ENCODE results near the gene SPA17. TPM values are rescaled to one million over a fixed set of nuclear protein-coding genes. Genes with fewer than 3 reads are reported as not detected.

The SPA17 gene
- total RNA-seq, 1 donor from 2014 or later, result 4.8 TPM

DNA sequence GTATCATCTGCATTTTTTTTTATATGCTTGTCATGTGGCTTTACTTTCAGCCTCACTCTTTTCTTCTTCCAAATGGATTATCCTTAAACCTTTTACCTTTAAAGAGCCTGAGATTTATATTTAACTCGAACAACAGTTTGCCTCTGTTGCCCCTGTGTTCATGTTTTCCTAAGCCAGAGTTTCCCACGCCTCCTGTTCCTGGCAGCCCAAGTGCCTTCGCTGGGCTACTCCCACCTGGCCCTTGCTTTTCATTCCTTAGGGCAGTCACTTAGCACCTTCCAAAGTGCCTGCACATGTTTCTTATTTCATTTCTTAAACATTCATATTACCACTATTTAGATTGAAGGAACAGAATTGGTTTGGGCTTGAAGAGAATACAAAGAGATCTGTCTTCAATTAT is 37.8 kb upstream of the SPA17 start:
- ATAC-seq, result no peak
- H3K4me1 ChIP-seq, result no peaks in the 10 kb centered on the region

DNA sequence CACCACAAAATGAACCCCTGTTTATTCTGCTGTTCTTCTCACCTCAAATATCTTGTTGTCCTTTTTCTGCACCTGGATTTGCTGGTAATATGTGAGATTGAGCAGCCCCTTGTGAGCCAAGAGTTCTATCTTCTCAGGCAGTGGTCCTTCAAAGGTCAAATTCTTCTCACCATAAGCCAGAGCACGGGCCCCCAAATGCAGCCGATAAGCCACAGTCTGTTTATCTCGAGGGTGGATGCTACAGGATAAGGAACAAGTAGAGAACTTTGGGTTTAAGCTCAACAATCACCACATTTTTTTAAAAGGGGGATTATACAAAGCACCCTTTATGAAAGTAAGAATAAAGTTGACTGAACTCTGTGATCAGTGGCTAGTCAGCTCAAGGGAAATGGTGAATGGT is 35.2 kb upstream of the SPA17 start:
- H3K36me3 ChIP-seq, result peaks cover 60% of the 10 kb centered on the region
- DNase-seq (no peak), ATAC-seq (no peak)
- TF ChIP-seq, protein P1, sequence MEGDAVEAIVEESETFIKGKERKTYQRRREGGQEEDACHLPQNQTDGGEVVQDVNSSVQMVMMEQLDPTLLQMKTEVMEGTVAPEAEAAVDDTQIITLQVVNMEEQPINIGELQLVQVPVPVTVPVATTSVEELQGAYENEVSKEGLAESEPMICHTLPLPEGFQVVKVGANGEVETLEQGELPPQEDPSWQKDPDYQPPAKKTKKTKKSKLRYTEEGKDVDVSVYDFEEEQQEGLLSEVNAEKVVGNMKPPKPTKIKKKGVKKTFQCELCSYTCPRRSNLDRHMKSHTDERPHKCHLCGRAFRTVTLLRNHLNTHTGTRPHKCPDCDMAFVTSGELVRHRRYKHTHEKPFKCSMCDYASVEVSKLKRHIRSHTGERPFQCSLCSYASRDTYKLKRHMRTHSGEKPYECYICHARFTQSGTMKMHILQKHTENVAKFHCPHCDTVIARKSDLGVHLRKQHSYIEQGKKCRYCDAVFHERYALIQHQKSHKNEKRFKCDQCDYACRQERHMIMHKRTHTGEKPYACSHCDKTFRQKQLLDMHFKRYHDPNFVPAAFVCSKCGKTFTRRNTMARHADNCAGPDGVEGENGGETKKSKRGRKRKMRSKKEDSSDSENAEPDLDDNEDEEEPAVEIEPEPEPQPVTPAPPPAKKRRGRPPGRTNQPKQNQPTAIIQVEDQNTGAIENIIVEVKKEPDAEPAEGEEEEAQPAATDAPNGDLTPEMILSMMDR (IDR thresholded peaks at IDR 0.05), result no peak
- no peaks in the 10 kb centered on the region for H3K9me3 ChIP-seq
- intact Hi-C loops (cut with DNase I), result no loop called here
- no peak overlapping the region for H3K27ac ChIP-seq
- no peaks in the 10 kb centered on the region for H3K4me1 ChIP-seq
- H3K4me3 ChIP-seq, result no peak overlapping the region
- no peaks in the 10 kb centered on the region for H3K27me3 ChIP-seq

More for the DNA sequence above, 37.8 kb upstream of the SPA17 start:
- no peaks in the 10 kb centered on the region for H3K27me3 ChIP-seq
- no peak overlapping the region for H3K27ac ChIP-seq
- no peaks in the 10 kb centered on the region for H3K9me3 ChIP-seq
- DNase-seq, result no peak
- intact Hi-C loops (cut with DNase I), result no loop called here
- H3K4me3 ChIP-seq, result no peak overlapping the region
- peaks cover 86% of the 10 kb centered on the region for H3K36me3 ChIP-seq
- TF ChIP-seq, protein P1 (IDR thresholded peaks at IDR 0.05), result no peak

DNA sequence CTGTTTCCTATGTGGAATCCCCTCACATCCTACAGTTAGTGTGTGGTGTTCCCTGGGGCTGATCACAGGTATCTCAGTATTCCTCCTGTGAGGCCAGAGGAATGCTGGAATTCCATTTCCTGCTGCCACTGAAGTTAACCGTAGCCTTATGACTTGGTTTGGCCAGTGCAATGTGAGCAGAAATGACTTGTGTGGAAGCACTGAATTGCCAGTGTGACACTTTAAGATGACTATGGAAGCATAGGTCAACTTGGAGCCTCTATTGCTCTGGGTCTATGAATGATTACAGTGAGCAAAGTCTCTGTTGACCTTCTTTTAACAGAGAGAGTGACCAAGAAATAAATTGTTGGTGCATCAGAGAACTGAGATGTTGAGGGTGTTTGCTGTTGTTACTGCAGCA is 34.5 kb upstream of the SPA17 start:
- Histone ChIP-seq H3K4me1 (no peaks in the 10 kb centered on the region), H3K27ac (no peak overlapping the region), H3K4me3 (no peak overlapping the region), H3K36me3 (peaks cover 53% of the 10 kb centered on the region), H3K27me3 (no peaks in the 10 kb centered on the region), H3K9me3 (no peaks in the 10 kb centered on the region)
- DNase-seq (no peak), ATAC-seq (no peak)
- intact Hi-C loops (cut with DNase I), result no loop called here
- TF ChIP-seq, protein P1 (IDR thresholded peaks at IDR 0.05), result no peak

DNA sequence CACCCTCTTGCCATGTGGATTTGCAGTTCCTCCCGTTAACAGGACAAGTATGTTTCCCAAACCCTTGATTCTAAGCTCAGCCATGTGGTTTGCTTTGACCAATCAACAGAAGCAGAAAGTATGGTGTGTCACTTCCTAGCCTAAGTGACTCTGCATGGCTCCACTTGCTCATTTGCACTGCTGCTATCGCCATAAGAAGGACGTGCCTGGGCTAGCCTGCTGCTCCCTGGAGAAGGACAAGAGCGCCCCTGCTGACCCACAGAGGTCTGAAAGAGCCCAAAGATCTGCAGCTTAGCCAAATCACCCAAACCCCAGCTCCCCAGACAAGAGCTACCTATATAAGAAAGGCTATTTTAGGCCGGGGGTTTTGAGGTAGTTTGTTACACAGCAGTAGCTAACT is 33.0 kb upstream of the SPA17 start:
- ATAC-seq (no peak), DNase-seq (no peak)
- intact Hi-C loops (cut with DNase I), result no loop called here
- Histone ChIP-seq H3K36me3 (peaks cover 39% of the 10 kb centered on the region), H3K27me3 (no peaks in the 10 kb centered on the region), H3K27ac (no peak overlapping the region), H3K4me1 (peaks cover 4% of the 10 kb centered on the region), H3K9me3 (no peaks in the 10 kb centered on the region), H3K4me3 (no peak overlapping the region)
- TF ChIP-seq, protein P1 (IDR thresholded peaks at IDR 0.05), result no peak

DNA sequence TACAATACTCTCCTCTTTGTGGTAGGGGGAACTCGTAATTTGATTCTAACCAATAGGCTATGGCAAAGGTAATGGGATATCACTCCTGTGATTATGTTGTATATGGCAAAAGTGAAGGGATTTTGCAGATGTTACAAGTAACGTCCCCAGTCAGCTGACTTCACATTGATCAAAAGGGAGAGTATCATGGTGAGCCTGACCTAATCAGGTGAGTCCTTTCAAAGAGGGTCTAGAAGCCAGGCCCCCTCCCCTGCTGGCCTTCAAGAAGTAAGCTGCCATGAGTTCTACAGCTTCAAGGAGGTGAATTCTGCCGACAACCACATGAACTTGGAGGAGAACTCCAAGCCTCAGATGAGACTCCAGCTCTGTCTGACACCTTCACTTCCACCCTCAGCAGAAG is 31.1 kb upstream of the SPA17 start:
- DNase-seq, result no peak
- peaks cover 26% of the 10 kb centered on the region for H3K36me3 ChIP-seq
- TF ChIP-seq, protein P1 (IDR thresholded peaks at IDR 0.05), result no peak
- H3K4me3 ChIP-seq, result no peak overlapping the region
- H3K27ac ChIP-seq, result no peak overlapping the region
- peaks cover 4% of the 10 kb centered on the region for H3K4me1 ChIP-seq
- ATAC-seq, result no peak
- H3K9me3 ChIP-seq, result no peaks in the 10 kb centered on the region
- intact Hi-C loops (cut with DNase I), result no loop called here
- H3K27me3 ChIP-seq, result no peaks in the 10 kb centered on the region

DNA sequence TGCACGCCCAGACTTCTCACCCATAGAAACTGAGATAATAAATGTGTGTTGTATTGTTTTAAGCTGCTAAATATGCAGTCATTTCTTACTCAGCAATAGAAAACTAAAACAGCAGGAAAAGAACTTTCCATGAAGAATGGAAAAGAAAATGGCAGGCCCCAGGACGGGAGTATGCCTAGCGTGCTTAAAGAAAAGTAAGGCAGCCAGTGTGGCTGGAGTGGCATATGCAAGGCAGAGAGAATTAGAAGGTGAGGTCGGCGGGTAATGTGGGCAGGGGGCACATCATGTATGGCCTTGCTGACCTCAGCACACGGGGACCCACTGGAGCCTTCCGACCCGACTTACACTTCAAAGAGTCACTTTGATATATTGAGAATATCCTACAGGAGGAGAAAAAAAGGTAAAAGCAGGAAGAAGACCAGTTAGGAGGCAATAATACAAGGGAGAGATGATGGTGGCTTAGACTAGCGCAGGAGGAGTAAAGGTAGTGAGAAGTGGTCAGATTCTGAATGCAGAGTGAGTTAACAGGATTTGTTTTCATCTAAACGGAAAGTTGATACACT is 30.6 kb upstream of the SPA17 start:
- H3K27me3 ChIP-seq, result no peaks in the 10 kb centered on the region
- ATAC-seq (no peak), DNase-seq (no peak)
- intact Hi-C loops (cut with DNase I), result no loop called here
- TF ChIP-seq, protein P1 (IDR thresholded peaks at IDR 0.05), result no peak
- H3K4me1 ChIP-seq, result peaks cover 4% of the 10 kb centered on the region
- H3K36me3 ChIP-seq, result peaks cover 21% of the 10 kb centered on the region
- no peak overlapping the region for H3K27ac ChIP-seq
- H3K4me3 ChIP-seq, result no peak overlapping the region
- no peaks in the 10 kb centered on the region for H3K9me3 ChIP-seq

All from upper lobe of right lung (tissue), 1 donor.